ENCODE measurements around the gene ELOVL1.

Gene ELOVL1

GRCh38 chr1:43321331-43321891 is 46.4 kb downstream of the ELOVL1 start:
- CTCF ChIA-PET: no interaction called here
- POLR2A ChIA-PET: interaction anchor here (0.7 kb wide), 1 partner anchor 37 kb away, joined by 3 read pairs; the partner anchor contains the start of gene CDC20
- no peak for TF ChIP-seq CTCF (IDR thresholded peaks at IDR 0.05; ENCODE audit: insufficient read depth, low read length, missing control alignments)

GRCh38 chr1:43319766-43320165 is 48.0 kb downstream of the ELOVL1 start:
- H3K4me3 ChIP-seq (ENCODE audit: low read depth, low read length): no peak overlapping the region
- DNase-seq (ENCODE audit: low read depth, low spot score): no peak
- ChIA-PET POLR2A (no interaction called here), CTCF (no interaction called here)
- TF ChIP-seq CTCF (IDR thresholded peaks at IDR 0.05; ENCODE audit: insufficient read depth, low read length, missing control alignments): no peak

More at GRCh38 chr1:43321331-43321891, 46.4 kb downstream of the ELOVL1 start:
- DNase-seq (ENCODE audit: low read depth, low spot score): no peak
- no peak overlapping the region for H3K4me3 ChIP-seq (ENCODE audit: low read depth, low read length)

- no peak overlapping the region for H3K4me3 ChIP-seq (ENCODE audit: low read depth, low read length)
- POLR2A ChIA-PET: no interaction called here
- TF ChIP-seq CTCF (IDR thresholded peaks at IDR 0.05; ENCODE audit: insufficient read depth, low read length, missing control alignments): no peak
- CTCF ChIA-PET: no interaction called here
- DNase-seq (ENCODE audit: low read depth, low spot score): no peak
Measured at GRCh38 chr1:43319288-43319687, 48.5 kb downstream of the ELOVL1 start.

- ChIA-PET POLR2A (no interaction called here), CTCF (no interaction called here)
- no peak overlapping the region for H3K4me3 ChIP-seq (ENCODE audit: low read depth, low read length)
- TF ChIP-seq CTCF (IDR thresholded peaks at IDR 0.05; ENCODE audit: insufficient read depth, low read length, missing control alignments): no peak
- no peak for DNase-seq (ENCODE audit: low read depth, low spot score)
Measured at GRCh38 chr1:43318831-43319230, 49.0 kb downstream of the ELOVL1 start.

GRCh38 chr1:43317817-43318471 is 49.9 kb downstream of the ELOVL1 start:
- H3K4me3 ChIP-seq (ENCODE audit: low read depth, low read length): no peak overlapping the region
- no peak for DNase-seq (ENCODE audit: low read depth, low spot score)
- ChIA-PET POLR2A (no interaction called here), CTCF (no interaction called here)
- TF ChIP-seq CTCF (IDR thresholded peaks at IDR 0.05; ENCODE audit: insufficient read depth, low read length, missing control alignments): no peak

- ChIA-PET CTCF (interaction anchor here (0.7 to 1.2 kb wide), 2 partner anchors 14 to 24 kb away, joined by 3 read pairs; no protein-coding TSS in a partner anchor), POLR2A (no interaction called here)
- TF ChIP-seq CTCF (IDR thresholded peaks at IDR 0.05; ENCODE audit: insufficient read depth, low read length, missing control alignments): no peak
- H3K4me3 ChIP-seq (ENCODE audit: low read depth, low read length): no peak overlapping the region
- DNase-seq (ENCODE audit: low read depth, low spot score): no peak
Measured at GRCh38 chr1:43316738-43317520, 50.9 kb downstream of the ELOVL1 start.

All from AG04449 (cell line).